Measurements from ENCODE around the gene COL6A6. TPM values are rescaled to one million over a fixed set of nuclear protein-coding genes. Genes with fewer than 3 reads are reported as not detected.

COL6A6 gene
- total RNA-seq, 1 experiment from 2014 or later: not detected

DNA sequence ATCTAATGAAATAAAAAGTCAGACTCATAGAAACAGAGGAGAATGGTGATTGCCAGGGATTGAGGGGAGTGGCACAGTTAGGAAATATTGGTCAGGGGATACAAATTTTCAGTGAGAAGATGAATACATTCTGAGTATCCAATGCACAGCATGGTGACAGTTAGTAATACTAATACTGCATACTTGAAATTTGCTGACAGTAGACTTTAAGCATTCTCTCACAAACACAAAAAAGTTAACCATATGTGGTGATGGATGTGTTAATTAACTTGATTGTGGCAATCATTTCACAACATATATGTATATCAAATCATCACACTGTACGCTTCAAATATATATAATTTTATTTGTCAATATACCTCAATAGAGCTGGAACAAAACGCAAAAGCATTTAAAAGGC, 9.2 kb upstream of the COL6A6 start:
- in situ Hi-C loops (cut with HindIII; ENCODE audit: low pct_unique_long_range_greater_than_20kb, low sequenced_read_pairs): no loop called here
- H3K4me1 ChIP-seq (ENCODE audit: control insufficient read depth, insufficient read depth, low read length): no peaks in the 10 kb centered on the region
- DNase-seq (ENCODE audit: low read depth, low spot score) (no peak), ATAC-seq (no peak)
- no peaks in the 10 kb centered on the region for H3K9me3 ChIP-seq (ENCODE audit: control insufficient read depth, insufficient read depth, low read depth, low read length)
- no peaks in the 10 kb centered on the region for H3K36me3 ChIP-seq (ENCODE audit: control insufficient read depth, insufficient read depth, low read length)
- intact Hi-C loops (cut with micrococcal nuclease; ENCODE audit: unreplicated experiment): no loop called here
- H3K27ac ChIP-seq (ENCODE audit: low read length): no peak overlapping the region
- CTCF ChIA-PET: no interaction called here
- TF ChIP-seq, protein P1, sequence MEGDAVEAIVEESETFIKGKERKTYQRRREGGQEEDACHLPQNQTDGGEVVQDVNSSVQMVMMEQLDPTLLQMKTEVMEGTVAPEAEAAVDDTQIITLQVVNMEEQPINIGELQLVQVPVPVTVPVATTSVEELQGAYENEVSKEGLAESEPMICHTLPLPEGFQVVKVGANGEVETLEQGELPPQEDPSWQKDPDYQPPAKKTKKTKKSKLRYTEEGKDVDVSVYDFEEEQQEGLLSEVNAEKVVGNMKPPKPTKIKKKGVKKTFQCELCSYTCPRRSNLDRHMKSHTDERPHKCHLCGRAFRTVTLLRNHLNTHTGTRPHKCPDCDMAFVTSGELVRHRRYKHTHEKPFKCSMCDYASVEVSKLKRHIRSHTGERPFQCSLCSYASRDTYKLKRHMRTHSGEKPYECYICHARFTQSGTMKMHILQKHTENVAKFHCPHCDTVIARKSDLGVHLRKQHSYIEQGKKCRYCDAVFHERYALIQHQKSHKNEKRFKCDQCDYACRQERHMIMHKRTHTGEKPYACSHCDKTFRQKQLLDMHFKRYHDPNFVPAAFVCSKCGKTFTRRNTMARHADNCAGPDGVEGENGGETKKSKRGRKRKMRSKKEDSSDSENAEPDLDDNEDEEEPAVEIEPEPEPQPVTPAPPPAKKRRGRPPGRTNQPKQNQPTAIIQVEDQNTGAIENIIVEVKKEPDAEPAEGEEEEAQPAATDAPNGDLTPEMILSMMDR (IDR thresholded peaks at IDR 0.05): no peak
- no peak for TF ChIP-seq TCF7L2 (IDR thresholded peaks at IDR 0.05; ENCODE audit: low read depth, low read length)
- BruUV-seq (replicated peaks): no TSS peak
- POLR2A ChIA-PET: no interaction called here
- H3K27me3 ChIP-seq (ENCODE audit: control insufficient read depth, insufficient read depth, low read length): peaks cover 15% of the 10 kb centered on the region; the same call in 1 of the 2 replicates
- H3K4me3 ChIP-seq (ENCODE audit: low read depth in 2 of 2, low read length in 2 of 2): no peak overlapping the region

DNA sequence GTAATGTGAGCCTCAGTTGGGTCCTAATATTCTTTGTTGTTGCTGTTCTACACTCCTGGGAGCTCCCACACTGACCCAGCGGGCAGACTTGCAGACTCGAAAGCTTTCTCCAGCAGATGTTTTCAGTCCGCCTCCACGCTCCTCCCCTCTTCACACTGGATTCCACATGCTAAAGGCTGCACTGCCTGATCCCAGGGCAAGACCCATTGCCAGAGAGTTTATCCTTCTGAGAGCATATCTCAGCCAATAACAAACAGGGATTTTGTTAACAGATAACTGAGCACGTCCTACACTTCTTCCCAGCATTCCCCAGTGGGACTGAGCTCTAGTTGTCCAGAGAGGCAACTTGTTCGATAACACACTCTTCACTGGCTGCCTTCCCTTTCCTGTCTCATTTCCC, 8.0 kb upstream of the COL6A6 start:
- no TSS peak for BruUV-seq (replicated peaks)
- intact Hi-C loops (cut with micrococcal nuclease; ENCODE audit: unreplicated experiment): no loop called here
- H3K27me3 ChIP-seq (ENCODE audit: control insufficient read depth, insufficient read depth, low read length): peaks cover 12% of the 10 kb centered on the region; the same call in 1 of the 2 replicates

GRCh38 chr3:130514681-130515080, 2.3 kb upstream of the COL6A6 start:
- no peak for ATAC-seq
- H3K4me3 ChIP-seq (ENCODE audit: low read depth in 2 of 2, low read length in 2 of 2): no peak overlapping the region

More for the DNA sequence above, 8.0 kb upstream of the COL6A6 start:
- TF ChIP-seq SIN3A (IDR thresholded peaks at IDR 0.05; ENCODE audit: borderline replicate concordance, insufficient read depth, low read depth, low read length) (no peak), TCF7L2 (IDR thresholded peaks at IDR 0.05; ENCODE audit: low read depth, low read length) (no peak)
- TF ChIP-seq, protein P1 (IDR thresholded peaks at IDR 0.05): no peak
- Histone ChIP-seq H3K36me3 (ENCODE audit: control insufficient read depth, insufficient read depth, low read length) (no peaks in the 10 kb centered on the region), H3K27ac (ENCODE audit: low read length) (no peak overlapping the region), H3K4me3 (ENCODE audit: low read depth in 2 of 2, low read length in 2 of 2) (no peak overlapping the region), H3K4me1 (ENCODE audit: control insufficient read depth, insufficient read depth, low read length) (no peaks in the 10 kb centered on the region), H3K9me3 (ENCODE audit: control insufficient read depth, insufficient read depth, low read depth, low read length) (no peaks in the 10 kb centered on the region)
- DNase-seq (ENCODE audit: low read depth, low spot score) (no peak), ATAC-seq (no peak)
- in situ Hi-C loops (cut with HindIII; ENCODE audit: low pct_unique_long_range_greater_than_20kb, low sequenced_read_pairs): no loop called here
- CTCF ChIA-PET: no interaction called here
- POLR2A ChIA-PET: no interaction called here

More at GRCh38 chr3:130514681-130515080, 2.3 kb upstream of the COL6A6 start:
- Histone ChIP-seq H3K4me1 (ENCODE audit: control insufficient read depth, insufficient read depth, low read length) (no peaks in the 10 kb centered on the region), H3K27me3 (ENCODE audit: control insufficient read depth, insufficient read depth, low read length) (peaks cover 17% of the 10 kb centered on the region), H3K27ac (ENCODE audit: low read length) (no peak overlapping the region), H3K36me3 (ENCODE audit: control insufficient read depth, insufficient read depth, low read length) (no peaks in the 10 kb centered on the region), H3K9me3 (ENCODE audit: control insufficient read depth, insufficient read depth, low read depth, low read length) (no peaks in the 10 kb centered on the region)
- DNase-seq (ENCODE audit: low read depth, low spot score): no peak
- in situ Hi-C loops (cut with HindIII; ENCODE audit: low pct_unique_long_range_greater_than_20kb, low sequenced_read_pairs): no loop called here
- ChIA-PET CTCF (no interaction called here), POLR2A (no interaction called here)
- intact Hi-C loops (cut with micrococcal nuclease; ENCODE audit: unreplicated experiment): no loop called here
- TF ChIP-seq, protein P2, sequence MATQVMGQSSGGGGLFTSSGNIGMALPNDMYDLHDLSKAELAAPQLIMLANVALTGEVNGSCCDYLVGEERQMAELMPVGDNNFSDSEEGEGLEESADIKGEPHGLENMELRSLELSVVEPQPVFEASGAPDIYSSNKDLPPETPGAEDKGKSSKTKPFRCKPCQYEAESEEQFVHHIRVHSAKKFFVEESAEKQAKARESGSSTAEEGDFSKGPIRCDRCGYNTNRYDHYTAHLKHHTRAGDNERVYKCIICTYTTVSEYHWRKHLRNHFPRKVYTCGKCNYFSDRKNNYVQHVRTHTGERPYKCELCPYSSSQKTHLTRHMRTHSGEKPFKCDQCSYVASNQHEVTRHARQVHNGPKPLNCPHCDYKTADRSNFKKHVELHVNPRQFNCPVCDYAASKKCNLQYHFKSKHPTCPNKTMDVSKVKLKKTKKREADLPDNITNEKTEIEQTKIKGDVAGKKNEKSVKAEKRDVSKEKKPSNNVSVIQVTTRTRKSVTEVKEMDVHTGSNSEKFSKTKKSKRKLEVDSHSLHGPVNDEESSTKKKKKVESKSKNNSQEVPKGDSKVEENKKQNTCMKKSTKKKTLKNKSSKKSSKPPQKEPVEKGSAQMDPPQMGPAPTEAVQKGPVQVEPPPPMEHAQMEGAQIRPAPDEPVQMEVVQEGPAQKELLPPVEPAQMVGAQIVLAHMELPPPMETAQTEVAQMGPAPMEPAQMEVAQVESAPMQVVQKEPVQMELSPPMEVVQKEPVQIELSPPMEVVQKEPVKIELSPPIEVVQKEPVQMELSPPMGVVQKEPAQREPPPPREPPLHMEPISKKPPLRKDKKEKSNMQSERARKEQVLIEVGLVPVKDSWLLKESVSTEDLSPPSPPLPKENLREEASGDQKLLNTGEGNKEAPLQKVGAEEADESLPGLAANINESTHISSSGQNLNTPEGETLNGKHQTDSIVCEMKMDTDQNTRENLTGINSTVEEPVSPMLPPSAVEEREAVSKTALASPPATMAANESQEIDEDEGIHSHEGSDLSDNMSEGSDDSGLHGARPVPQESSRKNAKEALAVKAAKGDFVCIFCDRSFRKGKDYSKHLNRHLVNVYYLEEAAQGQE (IDR thresholded peaks at IDR 0.05; ENCODE audit: insufficient read depth in 1 of 2, low read depth in 2 of 2, low read length in 1 of 2): no peak
- TF ChIP-seq TCF7L2 (IDR thresholded peaks at IDR 0.05; ENCODE audit: low read depth, low read length) (no peak), POLR2AphosphoS5 (IDR thresholded peaks at IDR 0.05; ENCODE audit: low read depth, low read length) (no peak), SIN3A (IDR thresholded peaks at IDR 0.05; ENCODE audit: borderline replicate concordance, insufficient read depth, low read depth, low read length) (no peak)
- TF ChIP-seq, protein P1 (IDR thresholded peaks at IDR 0.05): no peak
- no TSS peak for BruUV-seq (replicated peaks)
